Peyer's patch (tissue), 4 donors: ENCODE results near the gene BICRAL.

Experiments used
- CTCF ChIP-seq, 6 experiments: fragments of 450-650 bp in 4 of 6; fragments of 200-600 bp in 2 of 6; sonication (generic) in 1 of 6; IDR thresholded peaks; one replicate each; pipeline ENCODE4 v1.5.1; 2017 to 2019; ENCODE audit warnings: antibody characterized with exemption in 6 of 6, mild to moderate bottlenecking in 3 of 6, moderate library complexity in 1 of 6
- POLR2A ChIP-seq, 2 donors: fragments of 450-650 bp; IDR thresholded peaks; one replicate each; pipeline ENCODE4 v1.5.1; 2017; ENCODE audit warnings: antibody characterized with exemption in 2 of 2, mild to moderate bottlenecking in 2 of 2, moderate library complexity in 2 of 2

- TF ChIP-seq CTCF (IDR thresholded peaks at IDR 0.05) = no peak
- no peak for TF ChIP-seq POLR2A (IDR thresholded peaks at IDR 0.05)
Observed at GRCh38 chr6:42873313-42873712, 91.5 kb downstream of the BICRAL start.
